ENCODE results near the gene BTBD6. TPM values are rescaled to one million over a fixed set of nuclear protein-coding genes. Genes with fewer than 3 reads are reported as not detected.

Gene BTBD6
- total RNA-seq, 2 donors from 2014 or later: 52.5 to 53.6 TPM

DNA sequence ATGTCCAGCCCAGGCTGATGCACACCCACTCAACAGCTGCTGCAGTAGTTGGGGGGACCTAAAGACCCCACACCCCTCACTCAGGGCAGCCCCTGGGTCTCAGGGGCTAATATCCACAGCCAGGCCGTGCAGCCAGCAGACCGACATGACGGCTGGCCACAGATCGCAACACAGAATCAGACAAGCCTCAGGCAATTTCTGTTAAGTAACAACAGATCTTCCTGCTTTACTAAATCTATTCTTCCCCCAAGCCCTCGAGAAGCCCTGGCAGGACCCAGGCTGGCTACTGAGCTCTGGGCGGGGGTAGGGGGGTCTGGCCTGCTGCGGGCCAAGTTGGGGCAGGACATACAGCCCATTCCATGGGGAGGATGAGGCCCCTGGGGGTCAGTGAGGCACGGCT is 39.2 kb upstream of the BTBD6 start:
- ATAC-seq (no peak), DNase-seq (no peak)
- intact Hi-C loops (cut with DNase I, micrococcal nuclease): loop anchor here in 1 of 2 donors (10.0 kb wide), 1 partner anchor 76 kb away; no protein-coding TSS in a partner anchor

DNA sequence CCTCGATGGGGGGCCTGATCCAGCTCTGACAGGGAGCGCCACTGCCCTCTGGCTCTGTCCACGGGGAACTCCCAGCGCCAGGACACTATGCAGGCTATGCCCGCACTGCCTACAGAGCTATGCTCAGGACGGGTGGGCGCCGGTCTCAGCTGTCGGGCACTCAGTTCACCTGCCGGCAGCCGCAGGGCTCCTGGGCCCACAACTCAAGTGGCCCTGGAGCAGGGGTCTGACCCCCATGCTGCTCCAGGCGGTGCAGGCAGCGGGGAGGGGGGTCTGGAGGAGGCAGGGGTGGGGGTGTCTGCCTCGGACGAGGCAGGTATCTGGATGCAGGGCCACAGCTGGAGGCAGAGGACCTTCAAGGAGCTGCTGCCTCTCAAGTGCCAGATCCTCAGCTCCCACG is 38.7 kb upstream of the BTBD6 start:
- intact Hi-C loops (cut with DNase I, micrococcal nuclease): loop anchor here (10.0 kb wide), 2 partner anchors 55 to 75 kb away; no protein-coding TSS in a partner anchor

DNA sequence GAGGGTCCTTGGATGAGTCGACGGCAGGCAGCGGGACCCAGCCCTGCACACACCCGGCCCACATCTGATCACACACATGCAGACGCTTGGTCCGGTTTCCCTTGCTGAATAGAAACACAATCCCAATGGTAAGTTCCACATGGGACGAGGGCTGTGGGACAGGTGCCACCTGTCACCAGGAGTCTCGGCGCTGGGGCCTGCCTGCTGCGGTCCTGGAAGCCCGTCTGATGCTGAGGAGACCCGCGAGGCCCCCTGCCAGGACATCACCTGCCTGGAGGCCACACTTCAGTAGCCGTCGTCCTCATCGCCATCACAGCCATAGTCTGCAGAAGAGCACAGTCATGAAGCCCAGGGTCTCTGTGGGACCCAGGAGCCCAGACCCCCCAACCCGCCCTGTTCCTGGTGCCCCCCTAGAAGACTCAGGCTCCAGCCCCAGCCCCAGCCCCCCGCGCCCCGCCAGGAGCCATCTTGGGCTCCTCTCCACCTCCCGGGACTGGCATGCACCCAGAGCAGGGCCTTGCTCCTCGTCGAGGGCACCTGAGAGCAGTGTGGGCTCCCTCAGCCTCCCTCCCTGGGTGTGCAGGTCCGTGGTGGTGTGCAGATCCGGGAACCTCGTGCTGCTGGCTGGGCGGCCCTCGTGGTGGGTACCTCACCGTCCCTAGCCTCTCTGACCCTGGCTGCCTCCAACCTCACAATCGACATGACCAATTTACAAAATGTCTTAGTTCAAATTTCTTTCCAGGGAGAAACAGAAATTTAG is 37.9 kb upstream of the BTBD6 start:
- intact Hi-C loops (cut with DNase I, micrococcal nuclease): loop anchor here in 1 of 2 donors (10.0 kb wide), 1 partner anchor 54 kb away; no protein-coding TSS in a partner anchor
- DNase-seq: no peak
- no peak for ATAC-seq

More for the DNA sequence above, 38.7 kb upstream of the BTBD6 start:
- ATAC-seq: no peak
- DNase-seq: no peak

DNA sequence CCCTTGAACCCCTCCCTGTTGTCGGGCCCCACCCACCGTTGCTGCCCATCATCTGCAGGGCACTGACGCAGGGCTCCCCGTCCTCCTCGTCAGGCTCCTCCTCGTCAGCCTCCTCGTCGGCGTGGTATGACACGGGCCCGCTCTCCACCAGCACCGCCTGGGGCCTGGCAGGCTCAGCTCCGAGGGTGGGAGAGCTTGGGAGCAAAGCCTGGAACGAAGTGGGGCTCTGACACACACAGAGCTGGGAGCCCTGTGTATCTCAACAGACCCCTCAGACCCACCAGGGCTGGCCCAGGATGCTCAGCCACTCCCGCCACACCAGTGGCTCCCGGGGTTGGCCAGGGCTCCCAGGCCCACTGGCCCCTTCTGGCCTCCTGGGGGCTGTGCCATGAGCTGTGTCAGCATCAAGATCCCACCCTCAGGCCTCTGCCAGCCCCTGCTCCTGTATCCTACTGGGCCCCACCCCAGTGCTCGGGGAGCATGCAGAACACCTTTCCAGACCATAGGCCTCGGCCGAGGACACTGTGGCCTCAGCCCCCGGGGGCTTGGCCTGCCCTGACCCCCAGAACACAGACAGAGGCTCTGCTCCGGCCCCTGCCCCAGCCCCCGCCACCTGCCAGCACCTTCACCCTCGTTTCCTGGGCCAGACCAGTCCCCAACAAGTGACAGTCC is 37.1 kb upstream of the BTBD6 start:
- DNase-seq (no peak), ATAC-seq (no peak)
- intact Hi-C loops (cut with DNase I, micrococcal nuclease): loop anchor here in 1 of 2 donors (10.0 kb wide), 1 partner anchor 54 kb away; no protein-coding TSS in a partner anchor

DNA sequence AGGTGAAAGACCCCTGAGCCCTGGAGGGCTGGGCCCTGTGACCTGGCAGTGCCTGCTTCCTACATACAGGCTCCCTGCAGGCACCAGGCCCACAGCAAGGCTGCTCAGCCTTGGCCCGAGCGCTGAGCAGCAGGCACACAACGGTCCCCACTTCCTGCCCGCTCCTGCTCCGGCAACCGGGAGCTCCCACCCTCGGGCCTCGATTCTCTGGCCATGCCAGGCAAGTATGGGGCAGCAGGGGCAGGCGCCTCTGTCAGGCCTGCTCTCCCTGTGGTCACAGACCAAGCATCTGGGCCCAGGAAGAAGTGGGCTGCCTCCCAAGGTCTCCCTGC is 36.6 kb upstream of the BTBD6 start:
- DNase-seq: no peak
- no peak for ATAC-seq
- intact Hi-C loops (cut with DNase I, micrococcal nuclease): loop anchor here in 1 of 2 donors (10.0 kb wide), 1 partner anchor 53 kb away; no protein-coding TSS in a partner anchor

DNA sequence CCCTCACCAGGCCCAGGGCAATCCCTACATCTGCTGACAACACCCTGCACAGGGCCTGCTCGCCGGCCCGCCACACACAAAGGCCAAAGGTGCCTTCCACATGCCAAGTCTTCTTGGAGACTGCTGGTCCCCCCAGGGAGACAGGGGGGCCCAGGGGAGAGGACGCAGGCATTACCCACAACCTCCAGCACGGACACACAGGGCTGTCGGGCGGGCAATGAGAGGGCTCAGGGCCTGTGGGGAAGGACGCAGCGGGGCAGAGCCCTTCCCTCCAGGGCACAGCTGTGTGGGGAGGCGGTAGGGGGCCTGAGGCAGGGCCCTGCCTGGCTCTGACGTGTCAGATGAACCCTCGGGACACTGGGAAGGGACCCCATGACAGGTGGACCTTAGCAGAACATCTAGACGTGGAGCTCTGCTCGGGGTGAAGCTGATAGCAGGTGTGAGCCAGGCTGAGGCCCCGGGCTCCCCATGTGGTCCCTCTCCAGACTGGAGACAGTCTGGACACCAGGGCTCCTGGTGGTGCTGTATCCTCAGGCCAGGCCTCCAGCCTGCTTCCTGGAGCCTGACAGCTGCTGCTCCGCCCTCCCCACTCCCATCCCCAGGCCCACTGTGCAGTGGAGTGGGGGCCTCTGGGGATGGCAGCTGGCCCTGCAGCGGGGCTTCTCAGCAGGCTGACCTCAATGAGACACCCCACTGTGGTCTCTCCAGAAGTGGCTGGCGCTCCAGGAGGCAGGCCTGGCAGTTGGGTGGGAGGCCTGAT is 35.6 kb upstream of the BTBD6 start:
- ATAC-seq (no peak), DNase-seq (no peak)
- intact Hi-C loops (cut with DNase I, micrococcal nuclease): loop anchor here in 1 of 2 donors (10.0 kb wide), 1 partner anchor 52 kb away; no protein-coding TSS in a partner anchor

DNA sequence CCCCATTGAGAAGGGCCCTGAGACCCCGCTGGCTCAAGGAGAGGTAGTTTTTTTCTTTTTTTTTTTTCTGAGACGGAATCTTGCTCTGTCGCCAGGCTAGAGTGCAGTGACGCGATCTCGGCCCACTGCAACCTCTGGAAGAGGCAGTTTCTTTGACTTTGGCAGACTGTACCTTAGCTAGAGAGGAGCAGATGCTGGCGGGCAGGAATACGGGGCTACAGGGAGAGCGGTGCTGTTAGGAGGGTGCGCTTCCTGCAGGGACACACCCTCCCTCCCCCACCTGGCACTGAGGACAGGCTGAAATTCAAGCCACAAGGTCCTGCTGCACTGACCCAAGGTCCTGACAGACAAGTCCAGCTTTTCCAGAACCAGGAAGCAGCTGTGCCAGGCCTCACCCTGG is 35.0 kb upstream of the BTBD6 start:
- DNase-seq: no peak
- intact Hi-C loops (cut with DNase I, micrococcal nuclease): loop anchor here in 1 of 2 donors (10.0 kb wide), 1 partner anchor 51 kb away; no protein-coding TSS in a partner anchor
- no peak for ATAC-seq

DNA sequence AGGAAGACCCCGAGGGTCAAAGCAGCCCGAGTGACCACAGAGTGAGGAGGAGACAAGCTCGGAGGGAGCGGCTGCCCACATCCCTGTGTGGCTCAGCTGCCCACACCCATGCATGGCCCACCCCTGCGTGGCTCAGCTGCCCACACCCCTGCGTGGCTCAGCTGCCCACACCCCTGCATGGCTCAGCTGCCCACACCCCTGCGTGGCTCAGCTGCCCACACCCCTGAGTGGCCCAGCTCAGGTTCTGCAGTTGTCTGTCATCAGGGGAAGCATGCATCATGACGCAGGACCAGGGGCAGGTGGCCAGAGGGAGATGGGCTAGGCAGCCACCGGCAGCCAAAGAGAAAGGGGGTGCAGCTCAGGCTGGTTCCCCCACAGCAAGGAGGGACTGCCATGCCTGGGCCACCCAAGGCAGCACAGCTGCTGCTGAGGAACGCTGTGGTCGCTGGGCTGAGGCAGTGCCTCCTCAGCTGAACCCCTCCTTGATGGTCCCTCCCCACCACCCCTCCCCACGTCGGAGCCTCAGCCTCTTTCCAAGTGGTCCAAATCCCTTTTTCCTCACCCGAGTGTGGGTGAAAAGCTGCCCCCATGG is 33.9 kb upstream of the BTBD6 start:
- DNase-seq: no peak
- intact Hi-C loops (cut with DNase I, micrococcal nuclease): loop anchor here in 1 of 2 donors (10.0 kb wide), 1 partner anchor 50 kb away; no protein-coding TSS in a partner anchor
- ATAC-seq: no peak

DNA sequence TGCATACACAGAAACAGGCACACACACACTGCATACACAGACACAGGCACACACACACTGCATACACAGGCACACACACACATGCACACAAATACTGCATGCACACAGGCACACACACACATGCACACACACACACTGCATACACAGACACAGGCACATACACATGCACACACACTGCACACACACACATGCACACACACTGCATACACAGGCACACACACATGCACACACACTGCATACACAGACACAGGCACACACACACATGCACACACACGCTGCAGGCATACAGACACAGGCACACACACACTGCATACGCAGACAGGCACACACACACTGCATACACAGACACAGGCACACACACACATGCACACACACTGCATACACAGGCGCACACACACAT is 32.7 kb upstream of the BTBD6 start:
- no peak for DNase-seq
- intact Hi-C loops (cut with DNase I, micrococcal nuclease): loop anchor here in 1 of 2 donors (10.0 kb wide), 1 partner anchor 49 kb away; no protein-coding TSS in a partner anchor
- ATAC-seq: no peak

DNA sequence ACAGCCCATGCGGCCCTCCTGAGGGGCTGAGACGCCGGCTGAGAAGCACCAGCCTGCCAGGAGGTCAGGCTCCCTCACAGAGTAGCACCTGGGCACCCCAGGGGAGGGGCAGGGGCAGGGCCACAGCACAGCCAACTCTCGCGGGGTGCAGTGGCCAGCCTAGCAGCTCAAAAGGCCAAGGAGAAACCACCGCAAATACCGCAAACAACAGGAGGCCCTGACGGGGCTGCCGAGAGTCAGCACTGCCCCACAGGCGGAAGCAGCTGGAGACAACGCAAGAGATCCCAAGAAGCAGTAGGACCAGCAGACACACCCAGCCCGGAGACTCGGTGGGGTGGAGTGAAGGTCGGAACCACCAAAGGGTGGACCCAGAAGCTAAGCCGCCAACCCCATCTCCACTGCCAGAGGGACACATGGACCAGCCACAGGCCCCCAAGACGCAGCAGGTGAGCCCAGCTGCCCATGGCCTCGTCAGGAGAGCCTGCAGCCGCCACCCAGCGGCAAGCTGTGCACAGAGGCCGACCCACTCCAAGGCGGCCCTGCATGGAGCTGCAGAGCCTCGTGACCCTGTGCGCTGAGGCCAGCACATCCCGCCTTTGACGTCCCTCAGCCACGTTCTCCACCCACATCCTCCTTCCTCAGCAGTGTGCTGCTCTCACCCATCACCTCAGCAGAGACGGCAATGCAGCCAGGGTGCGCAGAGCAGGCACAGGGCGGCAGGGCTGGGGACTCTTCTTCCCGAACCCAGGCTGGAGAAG is 31.7 kb upstream of the BTBD6 start:
- intact Hi-C loops (cut with DNase I, micrococcal nuclease): loop anchor here in 1 of 2 donors (10.0 kb wide), 1 partner anchor 48 kb away; no protein-coding TSS in a partner anchor
- no peak for DNase-seq
- ATAC-seq: no peak

DNA sequence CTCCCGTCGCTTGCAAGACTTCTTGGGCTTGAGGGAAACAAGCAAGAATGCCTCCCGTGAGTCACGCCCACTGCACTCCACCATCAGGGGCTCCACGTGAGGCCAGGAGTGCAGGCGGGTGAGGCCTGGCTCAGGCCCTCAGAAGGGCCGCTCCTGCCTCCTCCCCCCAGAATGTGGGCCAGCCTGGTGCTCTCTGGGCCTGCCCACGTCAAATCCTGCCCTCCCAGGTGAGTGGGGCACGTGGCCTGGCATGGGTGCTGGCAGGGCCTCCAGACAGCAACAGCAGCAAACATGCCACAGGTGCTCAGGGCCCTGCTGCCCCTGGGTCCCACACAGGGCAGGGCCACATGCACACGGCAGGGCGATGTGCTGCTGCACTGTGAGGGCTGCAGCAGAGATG is 30.6 kb upstream of the BTBD6 start:
- intact Hi-C loops (cut with DNase I, micrococcal nuclease): loop anchor here in 1 of 2 donors (10.0 kb wide), 1 partner anchor 47 kb away; no protein-coding TSS in a partner anchor
- DNase-seq (no peak), ATAC-seq (no peak)

DNA sequence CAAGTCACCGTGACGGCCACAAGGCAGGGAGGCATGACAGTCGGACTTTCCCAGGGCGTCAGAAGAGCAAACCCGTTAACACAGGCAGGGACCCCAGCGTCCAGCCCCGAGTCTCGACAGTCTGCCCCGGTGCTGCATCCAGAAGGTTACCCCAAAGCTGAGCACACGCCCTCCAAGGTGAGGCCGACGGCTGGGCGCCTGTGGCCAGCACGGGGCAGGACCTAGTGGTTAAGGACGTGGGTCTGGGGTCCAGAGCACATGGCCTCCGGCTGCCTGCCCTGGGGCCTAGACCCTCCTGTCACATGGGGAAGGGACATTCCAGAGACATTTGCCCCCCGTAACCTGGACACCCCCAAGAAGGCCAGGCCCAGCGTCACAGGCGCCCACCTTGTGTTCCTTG is 29.7 kb upstream of the BTBD6 start:
- intact Hi-C loops (cut with DNase I, micrococcal nuclease): loop anchor here in 1 of 2 donors (10.0 kb wide), 1 partner anchor 46 kb away; no protein-coding TSS in a partner anchor
- DNase-seq (no peak), ATAC-seq (no peak)

DNA sequence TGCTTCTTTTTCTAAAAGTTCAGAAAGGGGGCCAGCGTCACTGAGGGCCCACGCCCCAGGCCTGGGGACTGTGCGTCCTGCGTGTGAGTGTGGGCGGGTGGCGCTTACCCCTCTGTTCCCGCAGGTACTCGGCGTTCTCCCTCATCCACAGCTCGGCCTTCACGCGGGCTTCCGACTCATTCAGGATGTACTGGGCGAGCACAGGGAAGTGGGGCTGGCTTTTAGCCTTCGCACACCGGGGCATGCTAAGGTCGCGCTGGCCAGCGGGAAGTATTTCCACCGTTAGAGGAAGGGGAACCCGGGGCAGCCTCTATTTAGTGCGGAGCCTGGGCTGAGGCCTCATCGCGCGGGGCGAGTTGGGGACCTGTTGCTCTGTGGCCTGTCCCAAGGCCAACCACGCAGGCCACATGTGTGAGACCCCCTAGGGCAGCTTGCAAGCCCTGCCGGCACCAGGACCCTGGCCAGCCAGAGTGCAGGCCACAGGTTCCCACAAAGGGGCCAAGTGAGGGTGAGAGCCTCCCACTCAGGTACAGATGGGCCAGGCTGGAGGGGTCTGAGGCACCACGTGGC is 29.2 kb upstream of the BTBD6 start:
- ATAC-seq (no peak), DNase-seq (no peak)
- intact Hi-C loops (cut with DNase I, micrococcal nuclease): loop anchor here in 1 of 2 donors (10.0 kb wide), 1 partner anchor 46 kb away; no protein-coding TSS in a partner anchor

DNA sequence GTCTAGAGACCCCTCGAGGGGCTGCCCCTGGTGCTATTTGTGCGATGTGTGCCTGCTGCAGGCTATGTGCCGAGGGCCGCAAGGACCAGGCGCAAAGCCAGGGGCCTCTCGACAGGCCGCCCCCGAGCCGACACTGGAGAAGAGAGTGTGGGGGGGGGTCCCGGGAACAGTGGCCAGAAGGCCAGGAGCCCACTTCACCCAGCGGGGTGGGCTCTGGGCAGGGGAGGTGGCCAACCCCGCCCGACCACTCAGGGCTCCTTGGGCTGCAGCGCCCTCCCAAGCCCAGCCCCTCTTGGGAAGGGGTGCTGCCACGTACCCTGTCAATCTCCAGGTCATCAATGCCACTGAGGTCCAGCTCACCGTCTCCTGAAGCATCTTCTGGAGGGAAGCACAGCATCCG is 28.6 kb upstream of the BTBD6 start:
- intact Hi-C loops (cut with DNase I, micrococcal nuclease): loop anchor here in 1 of 2 donors (10.0 kb wide), 1 partner anchor 45 kb away; no protein-coding TSS in a partner anchor
- DNase-seq: no peak
- ATAC-seq: no peak

DNA sequence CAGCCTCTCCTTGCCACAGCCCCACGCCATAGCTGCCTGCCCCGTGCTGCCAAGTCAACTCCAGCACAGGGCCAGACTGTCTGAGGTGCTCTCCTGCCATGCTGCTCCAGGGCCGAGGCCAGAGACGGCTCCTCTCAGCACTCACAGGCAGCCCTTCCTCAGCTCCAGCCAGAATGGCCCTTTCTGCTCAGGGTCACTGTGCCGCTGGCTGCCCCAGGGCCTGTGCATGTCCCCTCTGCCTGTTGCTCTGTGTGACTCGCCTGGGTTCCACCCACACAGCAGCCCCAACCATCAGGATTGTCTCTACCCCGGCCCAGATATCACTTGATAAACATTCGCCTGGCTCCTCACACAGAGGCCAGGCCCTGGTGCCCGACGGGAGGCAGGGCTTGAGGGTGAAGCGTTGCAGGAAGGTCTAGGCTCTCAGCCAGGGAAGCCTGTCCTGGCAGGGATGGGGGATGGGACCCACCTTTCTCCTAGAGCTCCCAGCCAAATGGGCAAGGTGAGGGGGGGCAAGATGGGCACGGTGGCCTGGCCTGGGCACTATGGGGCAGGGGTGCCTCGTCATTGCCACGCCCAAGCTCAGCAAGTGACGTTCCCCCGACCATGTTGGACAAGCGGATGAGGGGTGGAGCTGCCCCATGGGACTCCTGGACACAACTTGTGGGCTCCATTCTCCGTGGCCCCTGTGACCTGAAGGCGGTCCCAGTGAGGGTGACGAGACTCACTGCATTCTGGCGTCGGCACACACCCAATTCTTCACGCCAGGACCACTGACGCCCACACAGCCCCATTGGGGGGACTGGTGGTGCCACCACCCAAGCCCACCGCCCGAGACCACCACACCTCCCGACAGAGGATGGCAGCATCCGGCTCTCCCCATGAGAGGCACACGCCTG is 27.4 kb upstream of the BTBD6 start:
- ATAC-seq (no peak), DNase-seq (no peak)
- intact Hi-C loops (cut with DNase I, micrococcal nuclease): no loop called here

DNA sequence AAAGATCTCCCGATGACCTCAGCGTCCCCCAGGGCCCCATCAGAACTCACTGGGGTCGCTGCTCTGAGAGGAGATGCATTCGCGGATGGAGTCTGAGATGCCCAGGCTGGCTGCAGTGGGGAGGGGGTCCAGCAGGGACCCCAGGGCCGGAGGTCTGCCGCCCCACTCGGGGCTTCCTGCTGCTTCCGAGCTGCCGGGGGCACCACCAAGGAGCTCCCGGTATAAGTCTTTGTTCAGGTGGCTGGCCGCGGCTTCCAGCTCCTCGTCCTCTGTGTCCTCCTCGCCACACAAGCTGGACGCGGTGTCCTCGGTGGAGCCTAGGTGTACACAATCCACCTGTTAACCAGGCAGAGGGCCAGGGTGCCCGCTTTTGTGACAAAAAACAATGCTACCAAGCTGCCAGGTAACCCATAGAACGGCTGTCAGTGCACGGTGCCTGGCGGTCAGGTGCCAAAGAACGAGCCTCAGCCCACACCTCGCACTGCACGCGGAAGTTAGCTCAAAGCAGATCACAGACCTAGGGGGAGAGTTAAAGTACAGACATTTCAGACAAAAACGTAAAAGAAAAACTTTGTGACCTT is 26.6 kb upstream of the BTBD6 start:
- intact Hi-C loops (cut with DNase I, micrococcal nuclease): no loop called here
- ATAC-seq (no peak), DNase-seq (no peak)

Data from left colon (tissue), 2 donors.